Measurements from ENCODE around the gene NCBP2. TPM values are rescaled to one million over a fixed set of nuclear protein-coding genes. Genes with fewer than 3 reads are reported as not detected.

The NCBP2 gene
- total RNA-seq, 1 experiment from 2014 or later: 119 TPM

DNA sequence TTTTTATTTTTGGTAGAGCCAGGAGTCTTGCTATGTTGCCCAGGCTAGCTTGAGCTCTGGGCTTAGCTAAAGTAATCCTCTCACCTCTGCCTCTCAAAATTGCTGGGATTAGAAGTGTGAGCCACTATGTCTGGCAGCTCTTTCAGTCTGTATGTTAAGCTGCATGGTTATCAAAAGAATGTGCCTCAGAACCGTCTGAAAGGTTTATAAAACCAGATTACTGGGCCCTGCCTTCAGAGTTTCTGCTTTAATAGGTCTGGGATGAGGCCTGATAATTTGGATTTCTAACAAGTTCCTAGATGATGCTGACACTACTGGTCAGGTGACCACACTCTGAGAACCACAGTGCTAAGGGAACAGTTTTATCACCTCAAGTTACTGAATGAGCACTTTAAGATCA is 40.0 kb downstream of the NCBP2 start:
- intact Hi-C loops (cut with micrococcal nuclease): no loop called here
- Histone ChIP-seq H3K27ac (ENCODE audit: low read length) (no peak overlapping the region), H3K79me2 (ENCODE audit: low read length) (0 out of 2 replicates have a peak, but pooled peaks cover 6% of the 10 kb centered on the region), H3K27me3 (ENCODE audit: low read length) (no peaks in the 10 kb centered on the region), H3K9me2 (replicated peaks; ENCODE audit: low read length) (no peaks in the 10 kb centered on the region), H3K36me3 (ENCODE audit: low read depth, low read length) (peaks cover 45% of the 10 kb centered on the region), H3K4me3 (ENCODE audit: low read length) (no peak overlapping the region), H3K9ac (ENCODE audit: low read length) (no peak overlapping the region), H3K4me2 (ENCODE audit: low read length) (no peak overlapping the region), H3F3A (ENCODE audit: low read length, unreplicated experiment) (no peaks in the 10 kb centered on the region), H3K9me3 (ENCODE audit: low read length) (no peaks in the 10 kb centered on the region), H2AFZ (ENCODE audit: low read length) (no peak overlapping the region), H3K4me1 (ENCODE audit: insufficient read depth, low read length) (no peaks in the 10 kb centered on the region), H4K20me1 (ENCODE audit: low read length) (no peaks in the 10 kb centered on the region)
- ATAC-seq (no peak), DNase-seq (no peak)
- ChIA-PET CTCF (no interaction called here), POLR2A (ENCODE audit: unreplicated experiment) (interaction anchor here (0.6 kb wide), 1 partner anchor 468 kb away, joined by 3 read pairs; no protein-coding TSS in a partner anchor)
- no peak for TF ChIP-seq CTCF (conservative IDR thresholded peaks at IDR 0.05; ENCODE audit: low read depth, low read length)
- BruUV-seq (replicated peaks): no TSS peak

DNA sequence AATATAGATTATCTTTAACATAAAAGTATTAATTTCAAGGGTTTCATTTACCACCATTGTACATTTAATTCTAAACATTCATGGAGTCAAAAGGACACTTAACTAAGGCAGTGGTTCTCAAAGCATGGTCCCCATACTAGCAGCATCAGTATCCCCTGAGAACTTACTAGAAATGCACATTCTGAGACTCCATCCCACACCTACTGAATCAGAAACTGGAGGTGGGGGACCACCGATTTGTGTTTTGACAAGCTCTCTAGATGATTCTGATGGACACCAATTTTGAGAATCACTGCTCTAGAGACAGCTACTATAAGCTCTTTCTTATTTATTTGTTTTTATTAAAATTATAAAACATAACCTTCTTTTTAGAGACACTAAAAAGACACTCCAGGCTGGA is 40.6 kb downstream of the NCBP2 start:
- Histone ChIP-seq H3K9me2 (replicated peaks; ENCODE audit: low read length) (no peaks in the 10 kb centered on the region), H3K79me2 (ENCODE audit: low read length) (peaks cover 11% of the 10 kb centered on the region; the same call in 1 of the 2 replicates), H3F3A (ENCODE audit: low read length, unreplicated experiment) (no peaks in the 10 kb centered on the region), H3K4me2 (ENCODE audit: low read length) (no peak overlapping the region), H3K36me3 (ENCODE audit: low read depth, low read length) (peaks cover 43% of the 10 kb centered on the region), H3K4me1 (ENCODE audit: insufficient read depth, low read length) (no peaks in the 10 kb centered on the region), H2AFZ (ENCODE audit: low read length) (no peak overlapping the region), H3K4me3 (ENCODE audit: low read length) (no peak overlapping the region), H3K9me3 (ENCODE audit: low read length) (no peaks in the 10 kb centered on the region), H3K27me3 (ENCODE audit: low read length) (no peaks in the 10 kb centered on the region), H4K20me1 (ENCODE audit: low read length) (no peaks in the 10 kb centered on the region), H3K9ac (ENCODE audit: low read length) (no peak overlapping the region), H3K27ac (ENCODE audit: low read length) (no peak overlapping the region)
- TF ChIP-seq EZH2 (IDR thresholded peaks at IDR 0.05; ENCODE audit: low read length, unreplicated experiment) (no peak), EZH2phosphoT487 (IDR thresholded peaks at IDR 0.05; ENCODE audit: borderline replicate concordance, low read length) (no peak), CTCF (conservative IDR thresholded peaks at IDR 0.05; ENCODE audit: low read depth, low read length) (no peak)
- ATAC-seq (no peak), DNase-seq (no peak)
- intact Hi-C loops (cut with micrococcal nuclease): no loop called here
- POLR2A ChIA-PET (ENCODE audit: unreplicated experiment): interaction anchor here (0.6 kb wide), 1 partner anchor 468 kb away, joined by 3 read pairs; no protein-coding TSS in a partner anchor
- BruUV-seq (replicated peaks): no TSS peak
- CTCF ChIA-PET: no interaction called here

GRCh38 chr3:196896229-196896628 is 46.1 kb downstream of the NCBP2 start:
- Histone ChIP-seq H3K79me2 (ENCODE audit: low read length) (peaks cover 59% of the 10 kb centered on the region), H3K9me2 (replicated peaks; ENCODE audit: low read length) (no peaks in the 10 kb centered on the region), H3K27ac (ENCODE audit: low read length) (no peak overlapping the region), H2AFZ (ENCODE audit: low read length) (no peak overlapping the region), H3K4me1 (ENCODE audit: insufficient read depth, low read length) (no peaks in the 10 kb centered on the region), H3F3A (ENCODE audit: low read length, unreplicated experiment) (no peaks in the 10 kb centered on the region), H3K9me3 (ENCODE audit: low read length) (no peaks in the 10 kb centered on the region), H4K20me1 (ENCODE audit: low read length) (no peaks in the 10 kb centered on the region), H3K4me3 (ENCODE audit: low read length) (no peak overlapping the region), H3K9ac (ENCODE audit: low read length) (no peak overlapping the region), H3K27me3 (ENCODE audit: low read length) (no peaks in the 10 kb centered on the region), H3K4me2 (ENCODE audit: low read length) (no peak overlapping the region), H3K36me3 (ENCODE audit: low read depth, low read length) (peaks cover 11% of the 10 kb centered on the region)
- DNase-seq (no peak), ATAC-seq (no peak)
- no TSS peak for BruUV-seq (replicated peaks)
- ChIA-PET CTCF (no interaction called here), POLR2A (ENCODE audit: unreplicated experiment) (no interaction called here)
- intact Hi-C loops (cut with micrococcal nuclease): no loop called here
- TF ChIP-seq CTCF (conservative IDR thresholded peaks at IDR 0.05; ENCODE audit: low read depth, low read length): no peak
- TF ChIP-seq EZH2phosphoT487 (IDR thresholded peaks at IDR 0.05; ENCODE audit: borderline replicate concordance, low read length): no peak
- no peak for TF ChIP-seq EZH2 (IDR thresholded peaks at IDR 0.05; ENCODE audit: low read length, unreplicated experiment)
